Central memory CD4-positive, alpha-beta T cell (primary cell): ENCODE data around the gene ROS1.
"Not testable (repeated sequence)": the region's sequence is repeated elsewhere in the genome, so short reads cannot be mapped to it uniquely, and the experiment has no call there.

ENCODE experiments used
- DNase-seq: peaks from one replicate; pipeline ENCODE4 v3.0.0; 2022

ROS1 gene

GRCh38 chr6:117375446-117375845 lies 50.3 kb downstream of the ROS1 start:
- no peak for DNase-seq

GRCh38 chr6:117373211-117373813 lies 52.4 kb downstream of the ROS1 start:
- no peak for DNase-seq

- not testable (repeated sequence) for DNase-seq
Measured at GRCh38 chr6:117372289-117372688, 53.5 kb downstream of the ROS1 start.

GRCh38 chr6:117371492-117371891 lies 54.2 kb downstream of the ROS1 start:
- no peak for DNase-seq

GRCh38 chr6:117359581-117359980 lies 66.2 kb downstream of the ROS1 start:
- DNase-seq: no peak

- DNase-seq: no peak
Measured at GRCh38 chr6:117354671-117355070, 71.1 kb downstream of the ROS1 start.

- no peak for DNase-seq
Measured at GRCh38 chr6:117352466-117353081, 73.2 kb downstream of the ROS1 start.

- DNase-seq: no peak
Measured at GRCh38 chr6:117351521-117351920, 74.2 kb downstream of the ROS1 start.

GRCh38 chr6:117346142-117346930 lies 79.4 kb downstream of the ROS1 start:
- peak; percentile 15 for DNase-seq

- no peak for DNase-seq
Measured at GRCh38 chr6:117345292-117345610, 80.5 kb downstream of the ROS1 start.

- DNase-seq: no peak
Measured at GRCh38 chr6:117344444-117345291, 81.1 kb downstream of the ROS1 start.

- no peak for DNase-seq
Measured at GRCh38 chr6:117338567-117338966, 87.2 kb downstream of the ROS1 start.

- no peak for DNase-seq
Measured at GRCh38 chr6:117329926-117330325, 95.8 kb downstream of the ROS1 start.

- DNase-seq: no peak
Measured at GRCh38 chr6:117328500-117328899, 97.2 kb downstream of the ROS1 start.

GRCh38 chr6:117328005-117328389 lies 97.7 kb downstream of the ROS1 start:
- no peak for DNase-seq

- no peak for DNase-seq
Measured at GRCh38 chr6:117327149-117328004, 98.4 kb downstream of the ROS1 start.

GRCh38 chr6:117326396-117326795 lies 99.3 kb downstream of the ROS1 start:
- no peak for DNase-seq

GRCh38 chr6:117317261-117317660 lies 108.5 kb downstream of the ROS1 start:
- no peak for DNase-seq

- no peak for DNase-seq
Measured at GRCh38 chr6:117311726-117312125, 114.0 kb downstream of the ROS1 start.

GRCh38 chr6:117311310-117311709 lies 114.4 kb downstream of the ROS1 start:
- no peak for DNase-seq

GRCh38 chr6:117309611-117310010 lies 116.1 kb downstream of the ROS1 start:
- no peak for DNase-seq

- no peak for DNase-seq
Measured at GRCh38 chr6:117309069-117309468, 116.7 kb downstream of the ROS1 start.
